HepG2 (cell line): Measurements from ENCODE around the gene ST8SIA6. TPM values are rescaled to one million over a fixed set of nuclear protein-coding genes. Genes with fewer than 3 reads are reported as not detected.
A peak's percentile ranks its signal among the peaks of the same experiment; 100 is the strongest.

Source experiments
- ATAC-seq: fragments of 200-7000 bp; cut with Tn5 transposase; 3 replicates; pipeline ENCODE4 v1.9.1; 2020; ENCODE audit warnings: mild to moderate bottlenecking, moderate library complexity
- BruUV-seq: library from RNA; stranded (reverse); fragments of 400-500 nt; replicated peaks from 2 replicates; lab custom pipeline; 2021; lab: Mats Ljungman, UMichigan
- CTCF ChIA-PET: fragments of 300-600 bp; formaldehyde crosslinking; extraction: SDS; loops from one replicate; lab custom pipeline; 2021; ENCODE audit warnings: low total read pairs, inconsistent platforms, low intra/inter-chr PET ratio; lab: Yijun Ruan, JAX
- POLR2A ChIA-PET: fragments of 350-600 bp; sonication (Branson Sonifier 250); formaldehyde crosslinking; loops from one replicate; lab custom pipeline; 2020; ENCODE audit warnings: antibody characterized with exemption, inconsistent platforms; lab: Yijun Ruan, JAX
- DNase-seq: peaks from one replicate; pipeline ENCODE4 v3.0.0-alpha.2; 2015; ENCODE audit warnings: low spot score
- FAIRE-seq: peaks from 3 replicates; lab custom pipeline; 2011; peaks lifted over from hg19 to GRCh38; lab: Jason Lieb, UNC
- H2AFZ ChIP-seq: one replicate; pipeline ENCODE4 v1.6.1; 2011; ENCODE audit warnings: low read length, inconsistent platforms
- H3K27ac ChIP-seq: fragments of 300-600 bp; 3 replicates; pipeline ENCODE4 v1.8.0; 2011; ENCODE audit warnings: mixed run types, mild to moderate bottlenecking, mixed read lengths, low read length, inconsistent platforms; ENCODE audit not compliant: insufficient read depth; ENCODE audit errors: extremely low read length
- H3K27me3 ChIP-seq, 2 experiments: fragments of 200-600 bp in 1 of 2; 2 replicates in 1 of 2; 3 replicates in 1 of 2; pipeline versions ENCODE4 v1.6.0 to v1.8.0; 2011; ENCODE audit warnings: low read length in 2 of 2, mild to moderate bottlenecking in 2 of 2, moderate library complexity in 2 of 2, inconsistent platforms in 1 of 2; ENCODE audit not compliant: insufficient read depth in 2 of 2, control insufficient read depth in 1 of 2
- H3K36me3 ChIP-seq, 2 experiments: fragments of 200-600 bp in 1 of 2; replicated peaks in 1 of 2; 2 replicates in 1 of 2; 3 replicates in 1 of 2; pipeline versions ENCODE4 v1.5.1 to v1.8.0; 2011; ENCODE audit warnings: low read length in 2 of 2, inconsistent platforms in 1 of 2; ENCODE audit not compliant: insufficient read depth in 2 of 2, control insufficient read depth in 1 of 2
- H3K4me1 ChIP-seq: 2 replicates; pipeline ENCODE4 v1.5.1; 2012; ENCODE audit warnings: low read length, inconsistent platforms; ENCODE audit not compliant: insufficient read depth
- H3K4me2 ChIP-seq: 2 replicates; pipeline ENCODE4 v1.6.0; 2011; ENCODE audit warnings: low read depth, low read length, inconsistent platforms
- H3K4me3 ChIP-seq, 3 experiments: fragments of 200-600 bp in 1 of 3; sonication (generic), shearing (Covaris generic) in 1 of 3; replicated peaks in 1 of 3; 2 replicates each; pipeline ENCODE4 v1.5.1; 2011 to 2016; ENCODE audit warnings: low read length in 3 of 3, inconsistent platforms in 2 of 3, low read depth in 2 of 3, mild to moderate bottlenecking in 2 of 3, control low read depth in 1 of 3, mixed read lengths in 1 of 3; ENCODE audit not compliant: insufficient read depth in 1 of 3
- H3K79me2 ChIP-seq: one replicate; pipeline ENCODE4 v1.6.1; 2011; ENCODE audit warnings: low read length, inconsistent platforms; ENCODE audit not compliant: insufficient read depth
- H3K9ac ChIP-seq: 2 replicates; pipeline ENCODE4 v1.6.0; 2011; ENCODE audit warnings: mild to moderate bottlenecking, low read depth, low read length, inconsistent platforms; ENCODE audit not compliant: insufficient read depth
- H3K9me3 ChIP-seq: 2 replicates; pipeline ENCODE4 v1.5.1; 2012; ENCODE audit warnings: mild to moderate bottlenecking, low read length
- H4K20me1 ChIP-seq: 2 replicates; pipeline ENCODE4 v1.6.0; 2011; ENCODE audit warnings: inconsistent platforms, mild to moderate bottlenecking, low read length, moderate library complexity; ENCODE audit not compliant: insufficient read depth
- CBFB ChIP-seq: sonication (generic); formaldehyde crosslinking; IDR thresholded peaks from 2 replicates; pipeline ENCODE4 v1.4.0; 2020; ENCODE audit warnings: missing genetic modification reagents
- CEBPB ChIP-seq: IDR thresholded peaks from 2 replicates; pipeline ENCODE4 v1.6.1; 2011; ENCODE audit warnings: low read depth, low read length, improper control_type of control experiment, borderline replicate concordance
- EED ChIP-seq: sonication (generic); formaldehyde crosslinking; IDR thresholded peaks from 2 replicates; pipeline ENCODE4 v1.5.0; 2020; ENCODE audit warnings: mild to moderate bottlenecking, missing genetic modification reagents
- FOSL1 ChIP-seq: sonication (generic); formaldehyde crosslinking; IDR thresholded peaks from 2 replicates; pipeline ENCODE4 v1.9.0; 2021; ENCODE audit warnings: missing genetic modification reagents, borderline replicate concordance
- PHF8 ChIP-seq: sonication (generic); formaldehyde crosslinking; IDR thresholded peaks from 2 replicates; pipeline ENCODE4 v1.5.0; 2020; ENCODE audit warnings: missing genetic modification reagents
- RBAK ChIP-seq: sonication (generic); formaldehyde crosslinking; IDR thresholded peaks from 2 replicates; pipeline ENCODE4 v1.5.1; 2020; ENCODE audit warnings: mild to moderate bottlenecking, missing genetic modification reagents
- SETDB1 ChIP-seq: sonication (generic); formaldehyde crosslinking; IDR thresholded peaks from 2 replicates; pipeline ENCODE4 v1.5.1; 2020; ENCODE audit warnings: missing genetic modification reagents, mild to moderate bottlenecking, borderline replicate concordance
- SKIL ChIP-seq: sonication (generic); formaldehyde crosslinking; IDR thresholded peaks from 2 replicates; pipeline ENCODE4 v1.8.0; 2022; ENCODE audit warnings: missing genetic modification reagents, mild to moderate bottlenecking, moderate library complexity, borderline replicate concordance
- SRY ChIP-seq: sonication (generic); formaldehyde crosslinking; IDR thresholded peaks from 2 replicates; pipeline ENCODE4 v1.8.0; 2022; ENCODE audit warnings: mild to moderate bottlenecking, missing genetic modification reagents
- STAG1 ChIP-seq: sonication (generic); formaldehyde crosslinking; IDR thresholded peaks from 2 replicates; pipeline ENCODE4 v1.4.0; 2020; ENCODE audit warnings: missing genetic modification reagents
- TEF ChIP-seq: sonication (generic); formaldehyde crosslinking; IDR thresholded peaks from 2 replicates; pipeline ENCODE4 v1.5.0; 2020; ENCODE audit warnings: missing genetic modification reagents
- ZFP37 ChIP-seq: sonication (generic); formaldehyde crosslinking; IDR thresholded peaks from 2 replicates; pipeline ENCODE4 v1.4.0; 2020; ENCODE audit warnings: missing genetic modification reagents, borderline replicate concordance
- ZFP90 ChIP-seq: sonication (generic); formaldehyde crosslinking; IDR thresholded peaks from 2 replicates; pipeline ENCODE4 v1.8.0; 2022; ENCODE audit warnings: missing genetic modification reagents, mild to moderate bottlenecking, inconsistent platforms, borderline replicate concordance
- ZNF160 ChIP-seq: sonication (generic); formaldehyde crosslinking; IDR thresholded peaks from 2 replicates; pipeline ENCODE4 v1.8.0; 2022; ENCODE audit warnings: mild to moderate bottlenecking, inconsistent platforms, missing genetic modification reagents
- ZNF20 ChIP-seq: sonication (generic); formaldehyde crosslinking; IDR thresholded peaks from 2 replicates; pipeline ENCODE4 v1.4.0; 2020; ENCODE audit warnings: mild to moderate bottlenecking, moderate library complexity, missing genetic modification reagents
- ZNF337 ChIP-seq: sonication (generic); formaldehyde crosslinking; IDR thresholded peaks from 2 replicates; pipeline ENCODE4 v1.5.1; 2020; ENCODE audit warnings: missing genetic modification reagents, low read depth, mild to moderate bottlenecking, borderline replicate concordance
- ZNF510 ChIP-seq: sonication (generic); formaldehyde crosslinking; IDR thresholded peaks from 2 replicates; pipeline ENCODE4 v1.4.0; 2020; ENCODE audit warnings: low read depth, mild to moderate bottlenecking, missing genetic modification reagents
- ZNF780A ChIP-seq: sonication (generic); formaldehyde crosslinking; IDR thresholded peaks from 2 replicates; pipeline ENCODE4 v1.8.0; 2022; ENCODE audit warnings: mild to moderate bottlenecking, missing genetic modification reagents, moderate library complexity
- WGBS: methylation state at CpG from one replicate; pipeline ENCODE4 v1.1.6; 2017; ENCODE audit warnings: low lambda C conversion rate; 5-methylcytosine and 5-hydroxymethylcytosine counted together
- in situ Hi-C: cut with HindIII; loops from 2 replicates; pipeline ENCODE4 v1.10.0; 2017; ENCODE audit warnings: low pct_unique_long_range_greater_than_20kb; ENCODE audit not compliant: extremely low pct_ligation_motif_present
- intact Hi-C: fragments of 100-400 bp; cut with micrococcal nuclease; formaldehyde crosslinking; loops from one replicate; pipeline ENCODE4 v1.10.0; 2022; ENCODE audit not compliant: unreplicated experiment
- polyA plus RNA-seq, 8 experiments: library from polyadenylated mRNA; depleted of rRNA in 3 of 8; stranded (reverse) in 7 of 8; unstranded in 1 of 8; fragments of >200 nt; fragmentation: Illumina TruSeq in 4 of 8; extraction: Trizol in 4 of 8; gene quantifications; 2 replicates each; pipeline versions ENCODE4 v1.2.1 to v1.2.3, GENCODE V29; 2011 to 2016; ENCODE audit warnings: low read depth in 4 of 8, missing spikeins in 1 of 8, mixed read lengths in 1 of 8; ENCODE audit not compliant: insufficient read depth in 1 of 8
- total RNA-seq, 5 experiments: library from RNA; depleted of rRNA; stranded (reverse); fragments of >200 nt; fragmentation: Illumina TruSeq; extraction: Trizol; gene quantifications; 2 replicates each; pipeline ENCODE4 v1.2.3, GENCODE V29; 2016; ENCODE audit warnings: low read depth in 1 of 5

The ST8SIA6 gene
- total and polyA plus RNA-seq, 2 of the 13 experiments (the other 11 are each of a cell fraction or from before 2014, with no cell fraction given), result not detected

- no peaks in the 10 kb centered on the region for H4K20me1 ChIP-seq
- H3K9me3 ChIP-seq, result no peaks in the 10 kb centered on the region; the same call in 1 of the 2 replicates
- no peaks in the 10 kb centered on the region for H3K79me2 ChIP-seq
- WGBS, result 33% methylated on average over 4 of the region's 4 CpGs
- H3K9ac ChIP-seq, result no peak overlapping the region
- H3K36me3 ChIP-seq, result no peaks in the 10 kb centered on the region
- no peaks in the 10 kb centered on the region for H3K4me1 ChIP-seq
- no peak for TF ChIP-seq CBFB (CRISPR knock-in tag)
- TF ChIP-seq CEBPB, result peak; percentile 84
- no peak for TF ChIP-seq ZNF20 (CRISPR knock-in tag)
- no peak for TF ChIP-seq ZNF780A (CRISPR knock-in tag)
- TF ChIP-seq SKIL (CRISPR knock-in tag), result no peak
- TF ChIP-seq RBAK (CRISPR knock-in tag), result no peak
- TF ChIP-seq, all 625 proteins: peak for 1
- no peak for DNase-seq
- ChIA-PET POLR2A (no interaction called here), CTCF (no interaction called here)
- Histone ChIP-seq H3K27ac (no peak overlapping the region), H3K27me3 (no peaks in the 10 kb centered on the region), H3K4me3 (no peak overlapping the region), H3K4me2 (no peak overlapping the region), H2AFZ (no peak overlapping the region)
- BruUV-seq, result no TSS peak
- intact Hi-C loops, result no loop called here
- in situ Hi-C loops, result no loop called here
- no peak for ATAC-seq
- FAIRE-seq, result no peak
Measured at GRCh38 chr10:17368708-17369272, 85.6 kb downstream of the ST8SIA6 start.

DNA sequence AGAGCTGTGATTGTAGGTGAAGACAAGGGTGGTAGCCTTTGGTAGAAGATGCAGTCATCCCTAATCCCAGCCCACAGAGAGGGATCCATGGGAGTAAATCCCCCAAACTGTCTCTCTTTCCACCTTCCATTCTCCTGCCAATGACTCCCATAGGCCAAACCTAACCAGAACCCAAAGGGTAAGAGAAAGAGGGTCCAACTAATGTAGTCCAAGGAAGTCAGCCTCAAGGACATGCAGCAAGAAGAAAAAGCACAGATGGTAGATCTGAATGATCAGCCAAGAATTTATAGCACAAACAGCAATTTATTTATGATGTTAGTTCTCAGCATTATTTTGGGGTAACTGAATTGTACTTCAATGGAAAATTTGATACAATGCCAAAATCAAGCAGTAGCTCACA lies 87.7 kb downstream of the ST8SIA6 start:
- H3K27me3 ChIP-seq, result no peaks in the 10 kb centered on the region
- DNase-seq (no peak), ATAC-seq (no peak), FAIRE-seq (no peak)
- no peak overlapping the region for H3K27ac ChIP-seq
- H3K4me3 ChIP-seq, result no peak overlapping the region
- no peaks in the 10 kb centered on the region for H3K79me2 ChIP-seq
- no peaks in the 10 kb centered on the region for H4K20me1 ChIP-seq
- ChIA-PET POLR2A (no interaction called here), CTCF (no interaction called here)
- BruUV-seq, result no TSS peak
- no peaks in the 10 kb centered on the region for H3K36me3 ChIP-seq
- intact Hi-C loops (no loop called here), in situ Hi-C loops (no loop called here)
- no peak overlapping the region for H2AFZ ChIP-seq
- H3K4me1 ChIP-seq, result no peaks in the 10 kb centered on the region
- no peak overlapping the region for H3K4me2 ChIP-seq
- H3K9me3 ChIP-seq, result no peaks in the 10 kb centered on the region; the same call in 1 of the 2 replicates
- H3K9ac ChIP-seq, result no peak overlapping the region
- TF ChIP-seq STAG1 (CRISPR knock-in tag) (no peak), SRY (CRISPR knock-in tag) (no peak), ZFP37 (CRISPR knock-in tag) (no peak), FOSL1 (CRISPR knock-in tag) (no peak), ZFP90 (CRISPR knock-in tag) (no peak), ZNF510 (CRISPR knock-in tag) (no peak), ZNF337 (CRISPR knock-in tag) (no peak), TEF (no peak), PHF8 (CRISPR knock-in tag) (no peak), EED (CRISPR knock-in tag) (no peak), ZNF160 (no peak), SETDB1 (CRISPR knock-in tag) (no peak)
